Measurements from ENCODE around the gene CCL1. TPM values are rescaled to one million over a fixed set of nuclear protein-coding genes. Genes with fewer than 3 reads are reported as not detected.

Gene CCL1
- total and polyA plus RNA-seq, 2 experiments from 2014 or later, result not detected

- no peaks in the 10 kb centered on the region for H4K20me1 ChIP-seq (replicated peaks; ENCODE audit: insufficient read depth)
- ATAC-seq (no peak), DNase-seq (ENCODE audit: low spot score) (no peak)
Observed at GRCh38 chr17:34366010-34366409, 3.0 kb upstream of the CCL1 start.

GRCh38 chr17:34365340-34365739 is 2.3 kb upstream of the CCL1 start:
- Mint-ChIP-seq H3K9me3 (no peaks in the 10 kb centered on the region), H3K36me3 (ENCODE audit: low read depth) (no peaks in the 10 kb centered on the region), H3K27ac (no peak overlapping the region), H3K27me3 (ENCODE audit: insufficient read depth, low read depth, poor library complexity) (peaks cover 10% of the 10 kb centered on the region), H3K4me3 (no peak overlapping the region), H3K4me1 (peaks cover 9% of the 10 kb centered on the region; the same call in 2 of the 3 replicates)
- DNase-seq (ENCODE audit: low spot score), result no peak
- no peaks in the 10 kb centered on the region for H3K4me1 ChIP-seq (ENCODE audit: insufficient read depth)
- no peak overlapping the region for H3K4me3 ChIP-seq
- H3K36me3 ChIP-seq (ENCODE audit: insufficient read depth), result no peaks in the 10 kb centered on the region
- H3K4me2 ChIP-seq, result no peak overlapping the region
- H3K79me2 ChIP-seq (replicated peaks; ENCODE audit: insufficient read depth), result no peaks in the 10 kb centered on the region
- no peaks in the 10 kb centered on the region for H3F3A ChIP-seq (replicated peaks; ENCODE audit: low read depth)
- H3K27me3 ChIP-seq (ENCODE audit: insufficient read depth), result no peaks in the 10 kb centered on the region
- no peaks in the 10 kb centered on the region for H3K9me2 ChIP-seq (ENCODE audit: insufficient read depth)
- no peak for ATAC-seq
- H4K20me1 ChIP-seq (replicated peaks; ENCODE audit: insufficient read depth), result no peaks in the 10 kb centered on the region
- H2AFZ ChIP-seq, result no peak overlapping the region
- no peak overlapping the region for H3K27ac ChIP-seq (ENCODE audit: low read depth)
- TF ChIP-seq ZNF462 (CRISPR knock-in tag; IDR thresholded peaks at IDR 0.05) (no peak), CTCF (conservative IDR thresholded peaks at IDR 0.05; ENCODE audit: low read depth in 2 of 2) (no peak), ZNF114 (CRISPR knock-in tag; IDR thresholded peaks at IDR 0.05) (no peak)

More at GRCh38 chr17:34366010-34366409, 3.0 kb upstream of the CCL1 start:
- Mint-ChIP-seq H3K9me3 (no peaks in the 10 kb centered on the region), H3K4me1 (peaks cover 9% of the 10 kb centered on the region; the same call in 2 of the 3 replicates), H3K4me3 (no peak overlapping the region), H3K27me3 (ENCODE audit: insufficient read depth, low read depth, poor library complexity) (peaks cover 10% of the 10 kb centered on the region), H3K36me3 (ENCODE audit: low read depth) (no peaks in the 10 kb centered on the region), H3K27ac (no peak overlapping the region)
- Histone ChIP-seq H3K79me2 (replicated peaks; ENCODE audit: insufficient read depth) (no peaks in the 10 kb centered on the region), H3K4me3 (no peak overlapping the region), H3K27ac (ENCODE audit: low read depth) (no peak overlapping the region), H2AFZ (no peak overlapping the region), H3K9me2 (ENCODE audit: insufficient read depth) (0 out of 2 replicates have a peak, but pooled peaks cover 6% of the 10 kb centered on the region), H3K36me3 (ENCODE audit: insufficient read depth) (no peaks in the 10 kb centered on the region), H3K4me2 (no peak overlapping the region), H3K4me1 (ENCODE audit: insufficient read depth) (no peaks in the 10 kb centered on the region), H3K27me3 (ENCODE audit: insufficient read depth) (no peaks in the 10 kb centered on the region), H3F3A (replicated peaks; ENCODE audit: low read depth) (no peaks in the 10 kb centered on the region)
- TF ChIP-seq CREB1 (CRISPR knock-in tag; IDR thresholded peaks at IDR 0.05; ENCODE audit: low read depth), result no peak
- no peak for TF ChIP-seq REST (IDR thresholded peaks at IDR 0.05; ENCODE audit: unreplicated experiment)
- TF ChIP-seq EZH2phosphoT487 (IDR thresholded peaks at IDR 0.05; ENCODE audit: unreplicated experiment), result no peak
- no peak for TF ChIP-seq ZNF331 (CRISPR knock-in tag; IDR thresholded peaks at IDR 0.05; ENCODE audit: low read depth)
- TF ChIP-seq JUNB (IDR thresholded peaks at IDR 0.05; ENCODE audit: unreplicated experiment), result no peak
- TF ChIP-seq STAT1 (IDR thresholded peaks at IDR 0.05; ENCODE audit: unreplicated experiment), result no peak
- no peak for TF ChIP-seq EZH2 (IDR thresholded peaks at IDR 0.05; ENCODE audit: low read depth, unreplicated experiment)
